MCF 10A (cell line): ENCODE data around the gene IQSEC1. TPM values are rescaled to one million over a fixed set of nuclear protein-coding genes. Genes with fewer than 3 reads are reported as not detected.

Experiments used
- BruUV-seq: library from RNA; stranded (reverse); fragments of 400-500 nt; replicated peaks from 2 replicates; lab custom pipeline; 2021; lab: Mats Ljungman, UMichigan
- CTCF ChIA-PET: fragments of 300-600 bp; sonication (Branson Sonifier 250); formaldehyde crosslinking; extraction: SDS; loops from one replicate; lab custom pipeline; 2021; ENCODE audit warnings: antibody characterized with exemption, inconsistent platforms; lab: Yijun Ruan, JAX
- POLR2A ChIA-PET: fragments of 300-600, 350-650 bp; sonication (Branson Sonifier 250); formaldehyde crosslinking; extraction: SDS; loops from one replicate; lab custom pipeline; 2020; ENCODE audit warnings: antibody characterized with exemption, inconsistent platforms; lab: Yijun Ruan, JAX
- DNase-seq: peaks from one replicate; pipeline ENCODE4 v3.0.0-alpha.2; 2018; ENCODE audit not compliant: unreplicated experiment
- H3K27ac Mint-ChIP-seq: one replicate; pipeline ENCODE4 v1.8.0; 2022; ENCODE audit warnings: mild to moderate bottlenecking, low read depth, mixed read lengths; ENCODE audit not compliant: unreplicated experiment
- H3K27me3 Mint-ChIP-seq: one replicate; pipeline ENCODE4 v1.8.0; 2022; ENCODE audit warnings: mixed read lengths; ENCODE audit not compliant: insufficient read depth, unreplicated experiment
- H3K36me3 Mint-ChIP-seq: one replicate; pipeline ENCODE4 v1.8.0; 2022; ENCODE audit warnings: mild to moderate bottlenecking, moderate library complexity, mixed read lengths; ENCODE audit not compliant: insufficient read depth, unreplicated experiment
- H3K4me1 Mint-ChIP-seq: one replicate; pipeline ENCODE4 v1.8.0; 2022; ENCODE audit warnings: mixed read lengths; ENCODE audit not compliant: insufficient read depth, unreplicated experiment
- H3K4me3 Mint-ChIP-seq: one replicate; pipeline ENCODE4 v1.8.0; 2022; ENCODE audit warnings: mild to moderate bottlenecking, moderate library complexity, mixed read lengths; ENCODE audit not compliant: unreplicated experiment
- H3K9me3 Mint-ChIP-seq: one replicate; pipeline ENCODE4 v1.8.0; 2022; ENCODE audit warnings: mixed read lengths; ENCODE audit not compliant: unreplicated experiment
- CTCF ChIP-seq: fragments of 200-600 bp; IDR thresholded peaks from one replicate; pipeline ENCODE4 v1.8.0; 2022; ENCODE audit warnings: antibody characterized with exemption, mild to moderate bottlenecking; ENCODE audit not compliant: unreplicated experiment
- intact Hi-C: fragments of 100-400 bp; cut with micrococcal nuclease; formaldehyde crosslinking; loops from 2 replicates; pipeline ENCODE4 v1.14.1; 2022
- total RNA-seq: library from RNA; stranded (reverse); gene quantifications from 2 replicates; pipeline ENCODE4 v1.2.3, GENCODE V29; 2022

The IQSEC1 gene
- total RNA-seq, 1 experiment from 2014 or later, result 18.7 TPM

- ChIA-PET CTCF (interaction anchor here (1.2 to 1.5 kb wide), 2 partner anchors 16 to 52 kb away, joined by 3 read pairs; no protein-coding TSS in a partner anchor), POLR2A (no interaction called here)
- H3K4me1 Mint-ChIP-seq, result no peaks in the 10 kb centered on the region
- no TSS peak for BruUV-seq
- no peak overlapping the region for H3K4me3 Mint-ChIP-seq
- no peaks in the 10 kb centered on the region for H3K9me3 Mint-ChIP-seq
- H3K36me3 Mint-ChIP-seq, result no peaks in the 10 kb centered on the region
- intact Hi-C loops, result no loop called here
- H3K27ac Mint-ChIP-seq, result no peak overlapping the region
- TF ChIP-seq CTCF, result no peak
- H3K27me3 Mint-ChIP-seq, result no peaks in the 10 kb centered on the region
- no peak for DNase-seq
Measured at GRCh38 chr3:12931273-12931905, 141.8 kb downstream of the IQSEC1 start.

DNA sequence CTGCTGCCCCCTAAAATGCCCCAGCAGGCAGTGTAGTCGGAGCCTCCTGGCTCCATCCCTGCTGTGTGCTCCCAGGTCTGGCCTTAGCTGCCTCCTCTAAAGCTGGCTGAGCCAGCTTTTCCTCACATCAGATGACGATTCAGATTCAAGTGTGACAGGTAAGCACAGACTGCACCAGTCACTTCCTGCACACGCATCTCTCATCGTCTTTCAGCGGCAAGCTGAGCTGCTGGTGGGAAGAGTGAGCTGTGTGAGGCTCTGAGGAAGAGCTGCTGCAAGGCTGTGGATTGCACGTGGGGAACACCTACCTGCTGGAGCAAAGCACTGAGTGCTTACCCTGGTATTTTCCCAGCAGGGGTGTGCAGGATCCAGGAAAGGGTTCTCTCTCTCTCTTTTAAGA is 143.4 kb downstream of the IQSEC1 start:
- no TSS peak for BruUV-seq
- no peak for TF ChIP-seq CTCF
- CTCF ChIA-PET, result no interaction called here
- no peak overlapping the region for H3K27ac Mint-ChIP-seq
- H3K27me3 Mint-ChIP-seq, result no peaks in the 10 kb centered on the region
- H3K9me3 Mint-ChIP-seq, result no peaks in the 10 kb centered on the region
- POLR2A ChIA-PET, result no interaction called here
- intact Hi-C loops, result no loop called here
- DNase-seq, result no peak
- H3K4me3 Mint-ChIP-seq, result no peak overlapping the region
- H3K36me3 Mint-ChIP-seq, result peaks cover 6% of the 10 kb centered on the region
- no peaks in the 10 kb centered on the region for H3K4me1 Mint-ChIP-seq

GRCh38 chr3:12926660-12927059 is 146.6 kb downstream of the IQSEC1 start:
- Mint-ChIP-seq H3K9me3 (no peaks in the 10 kb centered on the region), H3K27me3 (no peaks in the 10 kb centered on the region), H3K4me3 (no peak overlapping the region), H3K36me3 (peaks cover 6% of the 10 kb centered on the region), H3K27ac (no peak overlapping the region), H3K4me1 (no peaks in the 10 kb centered on the region)
- no peak for DNase-seq
- ChIA-PET POLR2A (no interaction called here), CTCF (no interaction called here)
- no peak for TF ChIP-seq CTCF
- BruUV-seq, result no TSS peak
- intact Hi-C loops, result no loop called here

- no TSS peak for BruUV-seq
- DNase-seq, result no peak
- no peak for TF ChIP-seq CTCF
- H3K27ac Mint-ChIP-seq, result no peak overlapping the region
- CTCF ChIA-PET, result no interaction called here
- no peak overlapping the region for H3K4me3 Mint-ChIP-seq
- intact Hi-C loops, result no loop called here
- peaks cover 11% of the 10 kb centered on the region for H3K36me3 Mint-ChIP-seq
- POLR2A ChIA-PET, result no interaction called here
- no peaks in the 10 kb centered on the region for H3K4me1 Mint-ChIP-seq
- H3K27me3 Mint-ChIP-seq, result no peaks in the 10 kb centered on the region
- no peaks in the 10 kb centered on the region for H3K9me3 Mint-ChIP-seq
Measured at GRCh38 chr3:12925648-12926047, 147.6 kb downstream of the IQSEC1 start.
